ENCODE measurements around the gene PEAK3. TPM values are rescaled to one million over a fixed set of nuclear protein-coding genes. Genes with fewer than 3 reads are reported as not detected.

Gene PEAK3
- polyA plus RNA-seq, 3 donors: 2.4 to 6.3 (median 2.9) TPM

- H3K27me3 Mint-ChIP-seq (ENCODE audit: low read depth in 3 of 3): peaks cover 16 to 37% (median 20%) of the 10 kb centered on the region in 3 donors
- peaks cover 91% of the 10 kb centered on the region for H4K20me1 ChIP-seq (ENCODE audit: insufficient read depth, low read length)
Measured at GRCh38 chr19:2246801-2247361, 35.1 kb downstream of the PEAK3 start.

GRCh38 chr19:2246014-2246620, 35.9 kb downstream of the PEAK3 start:
- intact Hi-C loops (cut with micrococcal nuclease): no loop called here
- Histone ChIP-seq H3K27ac (ENCODE audit: low read depth in 1 of 2, low read length in 2 of 2) (no peak overlapping the region), H4K20me1 (ENCODE audit: insufficient read depth, low read length) (peaks cover 94% of the 10 kb centered on the region), H2AFZ (ENCODE audit: insufficient read depth, low read depth, low read length, poor library complexity, severe bottlenecking) (no peak overlapping the region), H3K79me2 (ENCODE audit: insufficient read depth, low read length) (peaks cover 39% of the 10 kb centered on the region), H3K36me3 (replicated peaks in 1 of 2; ENCODE audit: control insufficient read depth in 1 of 2, insufficient read depth in 2 of 2, low read length in 2 of 2) (peaks cover 60 to 77% of the 10 kb centered on the region in 2 donors), H3K4me3 (replicated peaks in 1 of 3; ENCODE audit: low read depth in 2 of 3, low read length in 3 of 3) (no peak overlapping the region), H3K4me2 (replicated peaks; ENCODE audit: extremely low read depth, low read length, poor library complexity, severe bottlenecking) (no peak overlapping the region), H3K4me1 (ENCODE audit: control insufficient read depth in 1 of 2, insufficient read depth in 2 of 2, low read length in 2 of 2) (peaks cover 9 to 14% of the 10 kb centered on the region in 2 donors), H3K27me3 (ENCODE audit: control insufficient read depth in 2 of 2, insufficient read depth in 2 of 2, low read length in 2 of 2) (peaks cover 4 to 21% of the 10 kb centered on the region in 2 donors), H3K9me3 (replicated peaks in 1 of 2; ENCODE audit: control insufficient read depth in 1 of 2, insufficient read depth in 1 of 2, low read length in 2 of 2) (peaks cover 0 to 10% of the 10 kb centered on the region in 2 donors), H3K9ac (ENCODE audit: insufficient read depth, low read length, poor library complexity, severe bottlenecking) (no peak overlapping the region)
- peaks cover 6% of the 10 kb centered on the region for H3K4me1 Mint-ChIP-seq
- H3K9me3 Mint-ChIP-seq: peaks cover 0 to 4% (median 0%) of the 10 kb centered on the region in 7 donors
- H3K27ac Mint-ChIP-seq: peak overlapping the region in 1 of 7 donors; percentile 55
- peaks cover 39 to 71% of the 10 kb centered on the region in 2 donors for H3K36me3 Mint-ChIP-seq
- no peak for TF ChIP-seq CTCF (IDR thresholded peaks at IDR 0.05)
- peaks cover 11 to 29% (median 16%) of the 10 kb centered on the region in 3 donors for H3K27me3 Mint-ChIP-seq (ENCODE audit: low read depth in 3 of 3)
- 96% methylated on average over 25 of the region's 25 CpGs for WGBS (ENCODE audit: insufficient coverage)
- DNase-seq: no peak
- H3K4me3 Mint-ChIP-seq: no peak overlapping the region

More at GRCh38 chr19:2246801-2247361, 35.1 kb downstream of the PEAK3 start:
- Mint-ChIP-seq H3K27ac (no peak overlapping the region), H3K4me3 (no peak overlapping the region), H3K4me1 (peaks cover 4% of the 10 kb centered on the region), H3K36me3 (peaks cover 39 to 64% of the 10 kb centered on the region in 2 donors), H3K9me3 (peaks cover 0 to 6% (median 0%) of the 10 kb centered on the region in 7 donors)
- intact Hi-C loops (cut with micrococcal nuclease): no loop called here
- no peak for DNase-seq
- H2AFZ ChIP-seq (ENCODE audit: insufficient read depth, low read depth, low read length, poor library complexity, severe bottlenecking): no peak overlapping the region
- peaks cover 12 to 21% of the 10 kb centered on the region in 2 donors for H3K4me1 ChIP-seq (ENCODE audit: control insufficient read depth in 1 of 2, insufficient read depth in 2 of 2, low read length in 2 of 2)
- H3K27me3 ChIP-seq (ENCODE audit: control insufficient read depth in 2 of 2, insufficient read depth in 2 of 2, low read length in 2 of 2): peaks cover 8 to 25% of the 10 kb centered on the region in 2 donors
- H3K79me2 ChIP-seq (ENCODE audit: insufficient read depth, low read length): peaks cover 32% of the 10 kb centered on the region
- no peak overlapping the region for H3K4me3 ChIP-seq (replicated peaks in 1 of 3; ENCODE audit: low read depth in 2 of 3, low read length in 3 of 3)
- H3K9me3 ChIP-seq (replicated peaks in 1 of 2; ENCODE audit: control insufficient read depth in 1 of 2, insufficient read depth in 1 of 2, low read length in 2 of 2): peaks cover 0 to 10% of the 10 kb centered on the region in 2 donors
- peaks cover 60 to 70% of the 10 kb centered on the region in 2 donors for H3K36me3 ChIP-seq (replicated peaks in 1 of 2; ENCODE audit: control insufficient read depth in 1 of 2, insufficient read depth in 2 of 2, low read length in 2 of 2)
- no peak for TF ChIP-seq CTCF (IDR thresholded peaks at IDR 0.05)
- H3K4me2 ChIP-seq (replicated peaks; ENCODE audit: extremely low read depth, low read length, poor library complexity, severe bottlenecking): no peak overlapping the region
- no peak overlapping the region for H3K27ac ChIP-seq (ENCODE audit: low read depth in 1 of 2, low read length in 2 of 2)
- no peak overlapping the region for H3K9ac ChIP-seq (ENCODE audit: insufficient read depth, low read length, poor library complexity, severe bottlenecking)
- WGBS (ENCODE audit: insufficient coverage): 89% methylated on average over 26 of the region's 26 CpGs
